Measurements from ENCODE around the gene TTYH2.

The TTYH2 gene

GRCh38 chr17:74220946-74221818 is 7.8 kb downstream of the TTYH2 start:
- TF ChIP-seq CTCF (IDR thresholded peaks at IDR 0.05; ENCODE audit: extremely low read depth, missing control alignments), result no peak

DNA sequence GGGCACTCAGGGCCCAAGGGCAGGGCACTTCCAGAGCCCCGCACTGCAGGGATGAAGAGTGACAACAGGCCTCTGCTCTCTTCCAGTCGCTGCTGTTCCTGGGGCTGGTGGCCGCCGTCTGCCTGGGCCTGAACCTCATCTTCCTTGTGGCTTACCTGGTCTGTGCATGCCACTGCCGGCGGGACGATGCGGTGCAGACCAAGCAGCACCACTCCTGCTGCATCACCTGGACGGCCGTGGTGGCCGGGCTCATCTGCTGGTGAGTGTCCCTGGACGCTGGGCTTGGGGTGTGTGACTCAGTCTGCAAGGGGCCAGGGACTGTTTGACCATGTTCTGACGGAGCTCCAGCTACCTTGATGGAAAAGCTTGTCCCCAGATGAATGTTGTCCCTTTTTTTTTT is 9.0 kb downstream of the TTYH2 start:
- TF ChIP-seq CTCF (IDR thresholded peaks at IDR 0.05; ENCODE audit: extremely low read depth, missing control alignments), result no peak
- DNase-seq (ENCODE audit: low spot score), result no peak

More at GRCh38 chr17:74220946-74221818, 7.8 kb downstream of the TTYH2 start:
- no peak for DNase-seq (ENCODE audit: low spot score)

- no peak for DNase-seq (ENCODE audit: low spot score)
- no peak for TF ChIP-seq CTCF (IDR thresholded peaks at IDR 0.05; ENCODE audit: extremely low read depth, missing control alignments)
Measured at GRCh38 chr17:74223901-74224300, 10.5 kb downstream of the TTYH2 start.

- no peak for TF ChIP-seq CTCF (IDR thresholded peaks at IDR 0.05; ENCODE audit: extremely low read depth, missing control alignments)
- no peak for DNase-seq (ENCODE audit: low spot score)
Measured at GRCh38 chr17:74224959-74225725, 11.8 kb downstream of the TTYH2 start.

- DNase-seq (ENCODE audit: low spot score), result no peak
- TF ChIP-seq CTCF (IDR thresholded peaks at IDR 0.05; ENCODE audit: extremely low read depth, missing control alignments), result no peak
Measured at GRCh38 chr17:74226252-74226651, 12.9 kb downstream of the TTYH2 start.

GRCh38 chr17:74227271-74228080 is 14.1 kb downstream of the TTYH2 start:
- no peak for TF ChIP-seq CTCF (IDR thresholded peaks at IDR 0.05; ENCODE audit: extremely low read depth, missing control alignments)
- no peak for DNase-seq (ENCODE audit: low spot score)
